ENCODE results near the gene OR7C1.
"Not testable (repeated sequence)": the region's sequence is repeated elsewhere in the genome, so short reads cannot be mapped to it uniquely, and the experiment has no call there.

Gene OR7C1

GRCh38 chr19:14835011-14835410 lies at the start of gene OR7C1, which contains the start of gene OR7A5:
Gene OR7C1 (minus strand): TSS chr19:14835185. CDS start chr19:14800136, 35,049 bp downstream.
Gene OR7A5 (minus strand): TSS chr19:14835185. CDS start chr19:14828241, 6,944 bp downstream.
- peak; percentile 15 for DNase-seq (ENCODE audit: low read depth, low spot score)

GRCh38 chr19:14871619-14872230 lies 36.7 kb upstream of the OR7C1 start:
- no peak for DNase-seq (ENCODE audit: low read depth, low spot score)

- no peak for DNase-seq (ENCODE audit: low read depth, low spot score)
Measured at GRCh38 chr19:14868497-14868896, 33.5 kb upstream of the OR7C1 start.

GRCh38 chr19:14848822-14849221 lies 13.8 kb upstream of the OR7C1 start, which contains the start of gene OR7A10:
Gene OR7A10 (minus strand): TSS chr19:14848922. CDS start chr19:14841877, 7,045 bp downstream.
- no peak for DNase-seq (ENCODE audit: low read depth, low spot score)

- no peak for DNase-seq (ENCODE audit: low read depth, low spot score)
Measured at GRCh38 chr19:14843578-14843977, 8.6 kb upstream of the OR7C1 start.

GRCh38 chr19:14843169-14843568 lies 8.2 kb upstream of the OR7C1 start:
- DNase-seq (ENCODE audit: low read depth, low spot score): no peak

- DNase-seq (ENCODE audit: low read depth, low spot score): no peak
Measured at GRCh38 chr19:14840206-14840605, 5.2 kb upstream of the OR7C1 start.

- peak; percentile 5 for DNase-seq (ENCODE audit: low read depth, low spot score)
Measured at GRCh38 chr19:14837391-14837790, 2.4 kb upstream of the OR7C1 start.

- DNase-seq (ENCODE audit: low read depth, low spot score): no peak
Measured at GRCh38 chr19:14830702-14831101, 4.3 kb downstream of the OR7C1 start.

- no peak for DNase-seq (ENCODE audit: low read depth, low spot score)
Measured at GRCh38 chr19:14826006-14826405, 9.0 kb downstream of the OR7C1 start.

- DNase-seq (ENCODE audit: low read depth, low spot score): no peak
Measured at GRCh38 chr19:14821937-14822336, 13.0 kb downstream of the OR7C1 start.

GRCh38 chr19:14818588-14818987 lies 16.4 kb downstream of the OR7C1 start:
- no peak for DNase-seq (ENCODE audit: low read depth, low spot score)

- no peak for DNase-seq (ENCODE audit: low read depth, low spot score)
Measured at GRCh38 chr19:14817052-14817451, 17.9 kb downstream of the OR7C1 start.

- DNase-seq (ENCODE audit: low read depth, low spot score): no peak
Measured at GRCh38 chr19:14814982-14815652, 19.9 kb downstream of the OR7C1 start.

GRCh38 chr19:14809272-14810057 lies 25.5 kb downstream of the OR7C1 start:
- no peak for DNase-seq (ENCODE audit: low read depth, low spot score)

- no peak for DNase-seq (ENCODE audit: low read depth, low spot score)
Measured at GRCh38 chr19:14804765-14805164, 30.2 kb downstream of the OR7C1 start.

GRCh38 chr19:14798760-14799159 lies 36.2 kb downstream of the OR7C1 start:
- DNase-seq (ENCODE audit: low read depth, low spot score): no peak

- no peak for DNase-seq (ENCODE audit: low read depth, low spot score)
Measured at GRCh38 chr19:14796021-14796420, 39.0 kb downstream of the OR7C1 start.

- no peak for DNase-seq (ENCODE audit: low read depth, low spot score)
Measured at GRCh38 chr19:14795078-14795721, 39.8 kb downstream of the OR7C1 start.

GRCh38 chr19:14792250-14792649 lies 42.7 kb downstream of the OR7C1 start:
- DNase-seq (ENCODE audit: low read depth, low spot score): not testable (repeated sequence)

- no peak for DNase-seq (ENCODE audit: low read depth, low spot score)
Measured at GRCh38 chr19:14786421-14786851, 48.5 kb downstream of the OR7C1 start.

Measured in iPS DF 19.7 (cell line).